Activated CD8-positive, alpha-beta memory T cell treated with anti-CD3 and anti-CD28 coated beads, Interleukin-2, amount 50 U/mL, for 4 hours (primary cell): Measurements from ENCODE around the gene SMARCD1.

Experiments
- DNase-seq: peaks from one replicate; pipeline ENCODE4 v3.0.0-alpha.2; 2020

SMARCD1 gene

GRCh38 chr12:50057896-50058670, 27.1 kb upstream of the SMARCD1 start:
- DNase-seq: peak; percentile 30

GRCh38 chr12:50058743-50059312, 26.3 kb upstream of the SMARCD1 start:
- no peak for DNase-seq

- DNase-seq: peak; percentile 77
These were observed 25.6 kb upstream of the SMARCD1 start for GRCh38 chr12:50059440-50060119.

- no peak for DNase-seq
These were observed 25.0 kb upstream of the SMARCD1 start for GRCh38 chr12:50060120-50060468.

- DNase-seq: no peak
These were observed 24.0 kb upstream of the SMARCD1 start for GRCh38 chr12:50061171-50061570.

GRCh38 chr12:50061946-50062686, 23.0 kb upstream of the SMARCD1 start:
- no peak for DNase-seq

GRCh38 chr12:50062728-50063460, 22.2 kb upstream of the SMARCD1 start:
- no peak for DNase-seq

- no peak for DNase-seq
These were observed 19.3 kb upstream of the SMARCD1 start for GRCh38 chr12:50065726-50066310.

- no peak for DNase-seq
These were observed 18.7 kb upstream of the SMARCD1 start for GRCh38 chr12:50066402-50066801.

GRCh38 chr12:50069069-50069468, 16.1 kb upstream of the SMARCD1 start:
- no peak for DNase-seq

GRCh38 chr12:50069539-50069938, 15.6 kb upstream of the SMARCD1 start:
- DNase-seq: no peak

GRCh38 chr12:50070314-50071060, 14.7 kb upstream of the SMARCD1 start:
- DNase-seq: peak; percentile 66

- DNase-seq: no peak
These were observed 12.8 kb upstream of the SMARCD1 start for GRCh38 chr12:50072198-50072907.

- DNase-seq: no peak
These were observed 11.9 kb upstream of the SMARCD1 start for GRCh38 chr12:50073206-50073605.

GRCh38 chr12:50073712-50074111, 11.4 kb upstream of the SMARCD1 start:
- DNase-seq: no peak

- DNase-seq: peak; percentile 85
These were observed 10.0 kb upstream of the SMARCD1 start for GRCh38 chr12:50074936-50075807.

- DNase-seq: no peak
These were observed 9.4 kb upstream of the SMARCD1 start for GRCh38 chr12:50075808-50076170.

- DNase-seq: no peak
These were observed 8.0 kb upstream of the SMARCD1 start for GRCh38 chr12:50077099-50077498.

- no peak for DNase-seq
These were observed 6.9 kb upstream of the SMARCD1 start for GRCh38 chr12:50078281-50078680.

- no peak for DNase-seq
These were observed 5.4 kb upstream of the SMARCD1 start for GRCh38 chr12:50079771-50080170.
